Small intestine (tissue), 7 donors: ENCODE measurements around the gene CCDC54. TPM values are rescaled to one million over a fixed set of nuclear protein-coding genes. Genes with fewer than 3 reads are reported as not detected.

Experiments used
- DNase-seq, 2 donors: peaks; one replicate each; pipeline versions ENCODE4 v3.0.0 to v3.0.0-alpha.2; 2013
- FAIRE-seq: peaks from 2 replicates; lab custom pipeline; 2012; peaks lifted over from hg19 to GRCh38; lab: Jason Lieb, UNC
- H3K27ac ChIP-seq, 3 donors: one replicate each; pipeline ENCODE4 v1.5.1; 2013; ENCODE audit warnings: low read length in 2 of 3, mild to moderate bottlenecking in 2 of 3, control low read depth in 1 of 3, inconsistent platforms in 1 of 3, low read depth in 1 of 3, moderate library complexity in 1 of 3
- H3K27me3 ChIP-seq, 3 donors: one replicate each; pipeline ENCODE4 v1.6.1; 2013; ENCODE audit warnings: low read length in 3 of 3, inconsistent platforms in 1 of 3; ENCODE audit not compliant: control insufficient read depth in 3 of 3, insufficient read depth in 3 of 3
- H3K36me3 ChIP-seq, 3 donors: one replicate each; pipeline ENCODE4 v1.6.1; 2013; ENCODE audit warnings: low read length in 3 of 3, inconsistent platforms in 1 of 3, low read depth in 1 of 3, mild to moderate bottlenecking in 1 of 3, moderate library complexity in 1 of 3; ENCODE audit not compliant: control insufficient read depth in 3 of 3, insufficient read depth in 2 of 3
- H3K4me1 ChIP-seq, 3 donors: one replicate each; pipeline ENCODE4 v1.6.1; 2013; ENCODE audit warnings: low read length in 2 of 3, inconsistent platforms in 1 of 3, low read depth in 1 of 3, mild to moderate bottlenecking in 1 of 3, moderate library complexity in 1 of 3; ENCODE audit not compliant: control insufficient read depth in 3 of 3, insufficient read depth in 2 of 3
- H3K4me3 ChIP-seq, 3 donors: one replicate each; pipeline ENCODE4 v1.5.1; 2013; ENCODE audit warnings: low read length in 3 of 3, control low read depth in 1 of 3, inconsistent platforms in 1 of 3, low read depth in 1 of 3, mild to moderate bottlenecking in 1 of 3, moderate library complexity in 1 of 3
- H3K9me3 ChIP-seq, 2 donors: one replicate each; pipeline ENCODE4 v1.6.1; 2013; ENCODE audit warnings: low read depth in 1 of 2, low read length in 1 of 2; ENCODE audit not compliant: control insufficient read depth in 2 of 2, insufficient read depth in 1 of 2
- WGBS, 3 donors: extraction: QIAGEN DNeasy Blood & Tissue Kit; methylation state at CpG; one replicate each; pipeline ENCODE4 v1.1.7; 2013; 5-methylcytosine and 5-hydroxymethylcytosine counted together
- polyA plus RNA-seq, 4 donors: library from polyadenylated mRNA; stranded (reverse) in 3 of 4; unstranded in 1 of 4; fragments of 200-250 nt in 3 of 4; fragments of 120-200 nt in 1 of 4; gene quantifications; one replicate each; pipeline versions ENCODE4 v1.2.1 to v1.2.3, GENCODE V29; 2013
- donor health status: healthy with polysubstance abuse.
- donor health status: control.
- donor health status: control.
- donor health status: Bipolar disorder and iron deficiency.
- donor health status: healthy.

Gene CCDC54
- polyA plus RNA-seq, 4 donors: 0.13 TPM; not detected in 3

GRCh38 chr3:107411779-107412178 is 34.5 kb downstream of the CCDC54 start:
- Histone ChIP-seq H3K27me3 (no peaks in the 10 kb centered on the region), H3K4me3 (no peak overlapping the region), H3K36me3 (no peaks in the 10 kb centered on the region), H3K9me3 (peaks cover 0 to 11% of the 10 kb centered on the region in 2 donors), H3K27ac (no peak overlapping the region), H3K4me1 (no peaks in the 10 kb centered on the region)
- no peak for DNase-seq
- WGBS, 3 donors: 64 to 72% (median 69%) methylated on average over 2 of the region's 2 CpGs
- FAIRE-seq: no peak

DNA sequence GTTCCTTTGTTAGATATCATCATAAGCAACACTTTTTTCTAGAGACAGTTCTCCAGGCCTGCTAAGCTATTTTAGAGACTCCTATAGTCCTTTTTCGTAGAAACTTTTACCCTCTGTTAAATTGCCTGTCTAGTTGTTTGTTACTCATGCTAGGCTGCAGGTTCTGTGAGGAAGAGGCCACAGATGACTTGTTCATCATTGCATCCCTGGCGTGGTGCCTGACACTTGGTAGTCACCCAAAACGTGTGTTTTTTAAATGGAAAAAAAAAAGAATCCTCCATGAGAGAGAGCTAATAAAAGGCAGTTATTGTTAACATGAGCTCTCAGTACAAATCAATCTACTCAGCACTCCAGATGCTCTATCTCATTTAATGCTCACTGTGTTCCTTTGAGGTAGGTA is 35.1 kb downstream of the CCDC54 start:
- Histone ChIP-seq H3K27ac (no peak overlapping the region), H3K27me3 (no peaks in the 10 kb centered on the region), H3K4me3 (no peak overlapping the region), H3K9me3 (peaks cover 0 to 11% of the 10 kb centered on the region in 2 donors), H3K4me1 (no peaks in the 10 kb centered on the region), H3K36me3 (no peaks in the 10 kb centered on the region)
- FAIRE-seq: no peak
- 75 to 87% (median 80%) methylated on average over 3 of the region's 3 CpGs for WGBS, 3 donors
- DNase-seq: no peak

- DNase-seq: no peak
- no peak for FAIRE-seq
- H3K36me3 ChIP-seq: no peaks in the 10 kb centered on the region
- no peak overlapping the region for H3K27ac ChIP-seq
- WGBS, 3 donors: 96 to 98% (median 97%) methylated on average over 6 of the region's 6 CpGs
- H3K9me3 ChIP-seq: peaks cover 0 to 8% of the 10 kb centered on the region in 2 donors
- no peaks in the 10 kb centered on the region for H3K27me3 ChIP-seq
- no peak overlapping the region for H3K4me3 ChIP-seq
- no peaks in the 10 kb centered on the region for H3K4me1 ChIP-seq
Measured at GRCh38 chr3:107413264-107413663, 36.0 kb downstream of the CCDC54 start.

DNA sequence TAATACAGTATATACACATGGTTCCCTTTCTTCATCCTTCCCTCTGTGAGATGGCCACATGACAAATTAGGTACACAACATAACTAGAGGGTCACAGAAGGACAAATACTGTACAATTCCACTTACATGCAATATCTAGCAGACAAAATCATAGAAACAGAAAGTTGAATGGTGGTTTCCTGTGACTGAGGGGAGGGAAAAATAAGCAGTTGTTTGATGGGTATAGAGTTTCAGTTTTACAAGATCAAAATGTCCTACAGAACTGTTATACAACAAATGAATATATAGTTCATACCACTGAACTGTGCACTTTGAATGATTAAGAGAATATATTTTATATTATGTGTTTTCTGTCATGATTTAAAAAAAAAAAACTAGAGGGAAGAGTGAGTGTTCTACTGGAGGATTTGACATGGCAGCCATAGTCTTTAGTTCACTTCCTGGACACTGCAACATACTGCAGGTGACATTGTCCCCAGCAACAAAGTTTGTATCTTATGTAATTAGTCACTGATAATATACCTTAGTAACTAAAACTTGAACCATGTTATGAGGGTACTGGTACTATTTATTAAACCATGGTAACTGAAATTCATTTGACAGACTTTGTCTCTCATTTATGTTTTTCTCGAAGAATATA is 37.2 kb downstream of the CCDC54 start:
- 76 to 89% (median 81%) methylated on average over 1 of the region's 1 CpG for WGBS, 3 donors
- Histone ChIP-seq H3K9me3 (no peaks in the 10 kb centered on the region), H3K4me3 (no peak overlapping the region), H3K4me1 (no peaks in the 10 kb centered on the region), H3K36me3 (no peaks in the 10 kb centered on the region), H3K27ac (no peak overlapping the region), H3K27me3 (no peaks in the 10 kb centered on the region)
- DNase-seq (peak in 1 of 2 donors; percentile 4), FAIRE-seq (no peak)

DNA sequence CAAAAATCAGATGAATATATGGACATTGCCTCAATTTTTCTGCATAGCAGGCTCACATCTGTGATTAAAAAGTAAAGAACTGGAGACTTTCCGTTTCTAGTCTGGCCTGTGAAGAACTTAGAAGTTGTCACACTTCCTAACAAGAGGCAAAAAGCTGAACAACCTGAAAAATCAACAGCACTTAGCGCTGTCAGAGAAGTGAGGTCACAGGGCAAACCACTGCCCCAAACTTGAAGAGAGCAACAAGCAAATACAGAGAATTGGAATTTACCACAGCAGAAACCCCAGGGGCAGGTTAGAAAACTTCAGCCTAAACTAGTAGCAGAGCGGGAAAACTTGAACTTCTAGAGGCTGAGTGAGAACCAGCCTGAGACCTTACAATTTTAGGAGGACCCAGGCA is 38.9 kb downstream of the CCDC54 start:
- no peak overlapping the region for H3K4me3 ChIP-seq
- H3K4me1 ChIP-seq: no peaks in the 10 kb centered on the region
- H3K27ac ChIP-seq: no peak overlapping the region
- H3K27me3 ChIP-seq: no peaks in the 10 kb centered on the region
- FAIRE-seq (no peak), DNase-seq (no peak)
- no peaks in the 10 kb centered on the region for H3K36me3 ChIP-seq
- 85 to 92% (median 86%) methylated on average over 3 of the region's 3 CpGs for WGBS, 3 donors
- H3K9me3 ChIP-seq: no peaks in the 10 kb centered on the region

DNA sequence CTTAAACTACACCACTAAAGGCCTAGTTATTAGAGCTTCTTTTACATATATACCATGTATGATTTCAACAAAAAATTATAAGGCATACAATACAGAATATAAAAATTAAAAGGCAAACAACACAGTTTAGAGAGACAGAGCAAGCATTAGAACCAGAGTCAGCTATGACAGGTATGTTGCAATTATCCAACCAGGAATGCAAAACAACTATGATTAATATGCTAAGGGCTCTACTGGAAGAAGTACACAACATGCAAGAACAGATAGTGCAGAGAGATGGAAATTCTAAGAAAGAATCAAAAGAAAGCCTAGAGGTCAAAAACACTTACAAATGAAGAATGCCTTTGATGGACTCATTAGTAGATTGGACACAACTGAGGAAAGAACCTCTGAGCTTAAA is 39.6 kb downstream of the CCDC54 start:
- Histone ChIP-seq H3K27me3 (no peaks in the 10 kb centered on the region), H3K36me3 (no peaks in the 10 kb centered on the region), H3K4me3 (no peak overlapping the region), H3K27ac (no peak overlapping the region), H3K4me1 (no peaks in the 10 kb centered on the region), H3K9me3 (no peaks in the 10 kb centered on the region)
- no peak for FAIRE-seq
- DNase-seq: no peak

DNA sequence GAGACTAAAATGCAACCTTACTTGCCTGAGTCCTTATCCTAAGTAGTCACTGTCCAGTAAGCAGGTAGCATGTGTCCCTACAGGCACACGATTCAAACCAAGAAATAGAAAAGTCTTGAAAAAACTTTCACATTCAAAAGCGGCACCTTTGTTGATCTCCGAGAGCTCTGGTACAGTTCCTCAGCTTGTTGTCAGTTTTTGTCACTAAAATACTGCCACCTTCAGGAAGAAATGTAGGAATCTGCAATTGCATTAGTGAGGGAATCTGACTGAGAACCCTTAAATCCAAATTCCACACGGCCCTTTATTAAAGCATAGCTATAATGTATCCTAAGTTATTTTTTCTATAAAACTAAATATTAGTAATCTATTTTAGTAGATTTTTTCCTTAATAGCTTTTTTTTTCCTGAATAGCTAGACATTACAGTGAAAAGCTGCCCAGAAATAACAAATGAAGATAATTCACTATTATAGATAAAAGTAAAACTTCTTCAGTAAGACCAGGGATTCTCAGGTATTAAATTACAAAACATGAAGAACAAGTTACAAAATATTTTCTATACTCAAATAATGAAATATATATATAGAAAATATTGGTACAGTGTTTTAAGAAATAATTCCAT is 44.0 kb downstream of the CCDC54 start:
- Histone ChIP-seq H3K4me3 (no peak overlapping the region), H3K9me3 (no peaks in the 10 kb centered on the region), H3K27ac (no peak overlapping the region), H3K27me3 (no peaks in the 10 kb centered on the region), H3K4me1 (no peaks in the 10 kb centered on the region), H3K36me3 (no peaks in the 10 kb centered on the region)
- 0 to 3% (median 1%) methylated on average over 4 of the region's 4 CpGs for WGBS, 3 donors
- DNase-seq (peak; percentile 65 to 70), FAIRE-seq (peak; percentile 15)

DNA sequence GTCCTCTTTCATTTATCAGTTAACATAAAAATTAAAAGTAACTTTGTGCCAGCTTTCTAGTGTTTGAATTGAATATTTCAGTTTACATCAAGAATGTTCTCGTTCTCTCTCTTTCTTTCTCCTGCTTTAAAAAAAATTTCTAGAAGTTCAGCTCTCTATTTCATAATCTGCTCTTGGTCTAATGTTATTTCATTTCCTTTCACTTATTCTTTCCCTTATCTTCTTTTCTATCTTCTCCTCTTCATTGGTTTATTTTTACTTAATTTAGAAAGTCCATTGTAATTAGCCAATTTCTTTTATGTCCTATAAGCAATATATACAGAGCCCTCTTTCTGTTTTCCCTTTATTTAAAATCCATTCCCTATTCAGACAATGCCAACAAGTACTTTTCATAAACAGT is 44.6 kb downstream of the CCDC54 start:
- Histone ChIP-seq H3K27me3 (no peaks in the 10 kb centered on the region), H3K4me1 (no peaks in the 10 kb centered on the region), H3K27ac (no peak overlapping the region), H3K4me3 (no peak overlapping the region), H3K36me3 (no peaks in the 10 kb centered on the region), H3K9me3 (no peaks in the 10 kb centered on the region)
- FAIRE-seq (peak; percentile 93), DNase-seq (no peak)
- WGBS, 3 donors: 80 to 95% (median 93%) methylated on average over 1 of the region's 1 CpG

DNA sequence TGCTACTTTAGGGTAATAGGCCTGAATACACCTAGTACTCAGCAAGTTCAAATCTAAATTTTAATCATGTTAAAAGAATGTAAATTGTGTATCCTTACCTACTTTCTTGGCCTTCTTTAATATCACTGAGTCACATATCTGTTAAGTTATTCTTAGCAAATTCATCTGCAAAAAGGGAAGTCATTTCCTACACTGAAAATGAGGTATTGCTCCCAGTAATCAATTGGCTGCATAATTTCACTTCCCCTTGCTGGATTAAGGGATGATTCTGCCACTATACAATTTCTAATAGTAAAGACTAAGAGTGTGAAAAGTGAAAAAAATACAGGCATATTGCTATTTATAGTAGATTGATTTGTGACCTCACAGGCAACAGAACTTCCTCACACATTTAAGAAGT is 47.8 kb downstream of the CCDC54 start:
- no peak for FAIRE-seq
- Histone ChIP-seq H3K4me3 (no peak overlapping the region), H3K27ac (no peak overlapping the region), H3K9me3 (no peaks in the 10 kb centered on the region), H3K36me3 (no peaks in the 10 kb centered on the region), H3K27me3 (no peaks in the 10 kb centered on the region), H3K4me1 (peaks cover 0 to 5% (median 0%) of the 10 kb centered on the region in 3 donors)
- no peak for DNase-seq
